HepG2 (cell line): ENCODE results near the gene ITGB7. TPM values are rescaled to one million over a fixed set of nuclear protein-coding genes. Genes with fewer than 3 reads are reported as not detected.
"Not testable (repeated sequence)": the region's sequence is repeated elsewhere in the genome, so short reads cannot be mapped to it uniquely, and the experiment has no call there.

Experiments used
- CEBPG ChIP-seq: IDR thresholded peaks from 2 replicates; pipeline ENCODE4 v1.6.1; 2016
- HDAC2 ChIP-seq: sonication (generic); formaldehyde crosslinking; IDR thresholded peaks from 2 replicates; pipeline ENCODE4 v1.4.0; 2020; ENCODE audit warnings: missing genetic modification reagents
- HNF4A ChIP-seq: sonication (generic); formaldehyde crosslinking; IDR thresholded peaks from 2 replicates; pipeline ENCODE4 v1.4.0; 2020; ENCODE audit warnings: missing genetic modification reagents
- SOX6 ChIP-seq, 2 experiments: fragments of 450-650 bp in 1 of 2; sonication (generic) in 1 of 2; formaldehyde crosslinking in 1 of 2; IDR thresholded peaks; 2 replicates each; pipeline versions ENCODE4 v1.4.0 to v1.6.1; 2017 to 2020; ENCODE audit warnings: antibody characterized with exemption in 1 of 2, mild to moderate bottlenecking in 1 of 2, missing genetic modification reagents in 1 of 2
- ZMYM3 ChIP-seq: sonication (generic); formaldehyde crosslinking; IDR thresholded peaks from 2 replicates; pipeline ENCODE4 v1.5.1; 2020; ENCODE audit warnings: mild to moderate bottlenecking, missing genetic modification reagents
- ZNF121 ChIP-seq: sonication (generic); formaldehyde crosslinking; IDR thresholded peaks from 2 replicates; pipeline ENCODE4 v1.5.0; 2020; ENCODE audit warnings: mild to moderate bottlenecking, missing genetic modification reagents
- ZNF263 ChIP-seq: sonication (generic); formaldehyde crosslinking; IDR thresholded peaks from 2 replicates; pipeline ENCODE4 v1.4.0; 2020; ENCODE audit warnings: missing genetic modification reagents
- polyA plus RNA-seq, 8 experiments: library from polyadenylated mRNA; depleted of rRNA in 3 of 8; stranded (reverse) in 7 of 8; unstranded in 1 of 8; fragments of >200 nt; fragmentation: Illumina TruSeq in 4 of 8; extraction: Trizol in 4 of 8; gene quantifications; 2 replicates each; pipeline versions ENCODE4 v1.2.1 to v1.2.3, GENCODE V29; 2011 to 2016; ENCODE audit warnings: low read depth in 4 of 8, missing spikeins in 1 of 8, mixed read lengths in 1 of 8; ENCODE audit not compliant: insufficient read depth in 1 of 8
- total RNA-seq, 5 experiments: library from RNA; depleted of rRNA; stranded (reverse); fragments of >200 nt; fragmentation: Illumina TruSeq; extraction: Trizol; gene quantifications; 2 replicates each; pipeline ENCODE4 v1.2.3, GENCODE V29; 2016; ENCODE audit warnings: low read depth in 1 of 5
- TF ChIP-seq, protein P1 (sequence below): sonication (generic); formaldehyde crosslinking; IDR thresholded peaks from 2 replicates; pipeline ENCODE4 v1.5.1; 2020; ENCODE audit warnings: mild to moderate bottlenecking, missing genetic modification reagents
- TF ChIP-seq, protein P2 (sequence below): sonication (generic); formaldehyde crosslinking; IDR thresholded peaks from 2 replicates; pipeline ENCODE4 v1.4.0; 2020; ENCODE audit warnings: missing genetic modification reagents
- TF ChIP-seq, protein P3 (sequence below): sonication (generic); formaldehyde crosslinking; IDR thresholded peaks from 2 replicates; pipeline ENCODE4 v1.5.0; 2020; ENCODE audit warnings: mild to moderate bottlenecking, missing genetic modification reagents

Gene ITGB7
- total and polyA plus RNA-seq, 2 of the 13 experiments (the other 11 are each of a cell fraction or from before 2014, with no cell fraction given), result 0.16 to 0.18 TPM

DNA sequence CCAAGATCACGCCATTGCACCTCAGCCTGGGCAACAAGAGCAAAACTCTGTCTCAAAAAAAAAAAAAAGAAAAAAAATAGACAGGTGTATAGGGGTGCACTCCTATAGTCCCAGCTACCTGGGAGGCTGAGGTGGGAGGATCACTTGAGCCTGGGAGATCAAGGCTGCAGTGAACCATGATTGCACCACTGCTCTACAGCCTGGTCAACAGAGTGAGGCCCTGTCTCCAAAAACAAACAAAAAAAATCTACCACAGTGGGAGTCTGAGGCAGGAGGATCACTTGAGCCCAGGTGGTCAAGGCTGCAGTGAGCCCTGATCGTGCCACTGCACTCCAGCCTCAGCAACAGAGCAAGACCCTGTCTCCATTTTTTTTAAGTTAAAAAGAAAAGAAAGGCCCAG, 44.0 kb downstream of the ITGB7 start (continued):
- TF ChIP-seq, protein P1, sequence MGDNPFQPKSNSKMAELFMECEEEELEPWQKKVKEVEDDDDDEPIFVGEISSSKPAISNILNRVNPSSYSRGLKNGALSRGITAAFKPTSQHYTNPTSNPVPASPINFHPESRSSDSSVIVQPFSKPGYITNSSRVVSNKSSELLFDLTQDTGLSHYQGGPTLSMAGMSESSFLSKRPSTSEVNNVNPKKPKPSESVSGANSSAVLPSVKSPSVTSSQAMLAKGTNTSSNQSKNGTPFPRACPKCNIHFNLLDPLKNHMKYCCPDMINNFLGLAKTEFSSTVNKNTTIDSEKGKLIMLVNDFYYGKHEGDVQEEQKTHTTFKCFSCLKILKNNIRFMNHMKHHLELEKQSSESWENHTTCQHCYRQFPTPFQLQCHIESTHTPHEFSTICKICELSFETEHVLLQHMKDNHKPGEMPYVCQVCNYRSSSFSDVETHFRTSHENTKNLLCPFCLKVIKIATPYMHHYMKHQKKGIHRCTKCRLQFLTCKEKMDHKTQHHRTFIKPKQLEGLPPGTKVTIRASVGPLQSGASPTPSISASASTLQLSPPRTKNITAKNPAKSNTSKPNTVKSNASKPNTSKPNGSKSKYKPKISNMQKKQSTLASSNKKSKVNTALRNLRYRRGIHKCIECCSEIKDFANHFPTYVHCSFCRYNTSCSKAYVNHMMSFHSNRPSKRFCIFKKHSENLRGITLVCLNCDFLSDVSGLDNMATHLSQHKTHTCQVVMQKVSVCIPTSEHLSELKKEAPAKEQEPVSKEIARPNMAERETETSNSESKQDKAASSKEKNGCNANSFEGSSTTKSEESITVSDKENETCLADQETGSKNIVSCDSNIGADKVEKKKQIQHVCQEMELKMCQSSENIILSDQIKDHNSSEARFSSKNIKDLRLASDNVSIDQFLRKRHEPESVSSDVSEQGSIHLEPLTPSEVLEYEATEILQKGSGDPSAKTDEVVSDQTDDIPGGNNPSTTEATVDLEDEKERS, result 0 out of 2 replicates have a peak, but pooled peaks have one; percentile 23
- peak; percentile 56 for TF ChIP-seq ZNF263
- TF ChIP-seq HDAC2 (CRISPR knock-in tag), result 0 out of 2 replicates have a peak, but pooled peaks have one; percentile 35
- peak; percentile 90 for TF ChIP-seq ZNF121 (CRISPR knock-in tag)
- not testable (repeated sequence) for TF ChIP-seq SOX6 (IDR thresholded peaks at IDR 0.05)
- peak; percentile 33; the same call in 1 of the 2 replicates for TF ChIP-seq SOX6 (CRISPR knock-in tag; IDR thresholded peaks at IDR 0.05)
- TF ChIP-seq, protein P2, sequence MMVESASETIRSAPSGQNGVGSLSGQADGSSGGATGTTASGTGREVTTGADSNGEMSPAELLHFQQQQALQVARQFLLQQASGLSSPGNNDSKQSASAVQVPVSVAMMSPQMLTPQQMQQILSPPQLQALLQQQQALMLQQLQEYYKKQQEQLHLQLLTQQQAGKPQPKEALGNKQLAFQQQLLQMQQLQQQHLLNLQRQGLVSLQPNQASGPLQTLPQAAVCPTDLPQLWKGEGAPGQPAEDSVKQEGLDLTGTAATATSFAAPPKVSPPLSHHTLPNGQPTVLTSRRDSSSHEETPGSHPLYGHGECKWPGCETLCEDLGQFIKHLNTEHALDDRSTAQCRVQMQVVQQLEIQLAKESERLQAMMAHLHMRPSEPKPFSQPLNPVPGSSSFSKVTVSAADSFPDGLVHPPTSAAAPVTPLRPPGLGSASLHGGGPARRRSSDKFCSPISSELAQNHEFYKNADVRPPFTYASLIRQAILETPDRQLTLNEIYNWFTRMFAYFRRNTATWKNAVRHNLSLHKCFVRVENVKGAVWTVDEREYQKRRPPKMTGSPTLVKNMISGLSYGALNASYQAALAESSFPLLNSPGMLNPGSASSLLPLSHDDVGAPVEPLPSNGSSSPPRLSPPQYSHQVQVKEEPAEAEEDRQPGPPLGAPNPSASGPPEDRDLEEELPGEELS, result 0 out of 2 replicates have a peak, but pooled peaks have one; percentile 38
- TF ChIP-seq, protein P3, sequence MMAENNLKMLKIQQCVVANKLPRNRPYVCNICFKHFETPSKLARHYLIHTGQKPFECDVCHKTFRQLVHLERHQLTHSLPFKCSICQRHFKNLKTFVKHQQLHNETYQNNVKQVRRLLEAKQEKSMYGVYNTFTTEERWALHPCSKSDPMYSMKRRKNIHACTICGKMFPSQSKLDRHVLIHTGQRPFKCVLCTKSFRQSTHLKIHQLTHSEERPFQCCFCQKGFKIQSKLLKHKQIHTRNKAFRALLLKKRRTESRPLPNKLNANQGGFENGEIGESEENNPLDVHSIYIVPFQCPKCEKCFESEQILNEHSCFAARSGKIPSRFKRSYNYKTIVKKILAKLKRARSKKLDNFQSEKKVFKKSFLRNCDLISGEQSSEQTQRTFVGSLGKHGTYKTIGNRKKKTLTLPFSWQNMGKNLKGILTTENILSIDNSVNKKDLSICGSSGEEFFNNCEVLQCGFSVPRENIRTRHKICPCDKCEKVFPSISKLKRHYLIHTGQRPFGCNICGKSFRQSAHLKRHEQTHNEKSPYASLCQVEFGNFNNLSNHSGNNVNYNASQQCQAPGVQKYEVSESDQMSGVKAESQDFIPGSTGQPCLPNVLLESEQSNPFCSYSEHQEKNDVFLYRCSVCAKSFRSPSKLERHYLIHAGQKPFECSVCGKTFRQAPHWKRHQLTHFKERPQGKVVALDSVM, result peak; percentile 99
- TF ChIP-seq ZMYM3 (CRISPR knock-in tag), result peak; percentile 74
- 0 out of 2 replicates have a peak, but pooled peaks have one; percentile 39 for TF ChIP-seq HNF4A (CRISPR knock-in tag)
- TF ChIP-seq CEBPG (CRISPR knock-in tag), result peak; percentile 51; the same call in 1 of the 2 replicates
